GM18867 (cell line): ENCODE data around the gene TIE1.

Experiments
- ATAC-seq: cut with Tn5 transposase; IDR thresholded peaks from one replicate; pipeline ENCODE4 v1.9.1; 2021; ENCODE audit warnings: mild to moderate bottlenecking, moderate library complexity; ENCODE audit not compliant: unreplicated experiment

Gene TIE1

DNA sequence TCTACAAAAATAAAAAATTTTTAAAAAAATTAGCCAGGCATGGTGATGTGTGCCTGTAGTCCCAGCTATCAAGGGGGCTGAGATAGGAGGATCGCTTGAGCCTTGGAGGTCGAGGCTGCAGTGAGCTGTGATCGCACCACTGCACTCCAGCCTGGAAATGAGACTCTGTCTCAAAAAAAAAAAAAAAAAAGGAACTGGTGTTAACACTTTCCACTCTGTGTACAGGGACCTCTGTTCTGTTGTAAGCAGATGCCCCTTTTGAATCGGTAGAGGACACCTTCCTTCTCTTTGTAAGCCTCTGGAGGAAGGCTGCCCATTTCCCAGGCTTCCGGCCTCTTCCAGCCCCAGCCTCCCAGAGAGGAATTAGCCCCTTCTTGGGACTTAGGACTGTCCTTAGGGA, 8.1 kb upstream of the TIE1 start:
- no peak for ATAC-seq

- ATAC-seq = no peak
These were observed 7.6 kb upstream of the TIE1 start for GRCh38 chr1:43293176-43293575.

DNA sequence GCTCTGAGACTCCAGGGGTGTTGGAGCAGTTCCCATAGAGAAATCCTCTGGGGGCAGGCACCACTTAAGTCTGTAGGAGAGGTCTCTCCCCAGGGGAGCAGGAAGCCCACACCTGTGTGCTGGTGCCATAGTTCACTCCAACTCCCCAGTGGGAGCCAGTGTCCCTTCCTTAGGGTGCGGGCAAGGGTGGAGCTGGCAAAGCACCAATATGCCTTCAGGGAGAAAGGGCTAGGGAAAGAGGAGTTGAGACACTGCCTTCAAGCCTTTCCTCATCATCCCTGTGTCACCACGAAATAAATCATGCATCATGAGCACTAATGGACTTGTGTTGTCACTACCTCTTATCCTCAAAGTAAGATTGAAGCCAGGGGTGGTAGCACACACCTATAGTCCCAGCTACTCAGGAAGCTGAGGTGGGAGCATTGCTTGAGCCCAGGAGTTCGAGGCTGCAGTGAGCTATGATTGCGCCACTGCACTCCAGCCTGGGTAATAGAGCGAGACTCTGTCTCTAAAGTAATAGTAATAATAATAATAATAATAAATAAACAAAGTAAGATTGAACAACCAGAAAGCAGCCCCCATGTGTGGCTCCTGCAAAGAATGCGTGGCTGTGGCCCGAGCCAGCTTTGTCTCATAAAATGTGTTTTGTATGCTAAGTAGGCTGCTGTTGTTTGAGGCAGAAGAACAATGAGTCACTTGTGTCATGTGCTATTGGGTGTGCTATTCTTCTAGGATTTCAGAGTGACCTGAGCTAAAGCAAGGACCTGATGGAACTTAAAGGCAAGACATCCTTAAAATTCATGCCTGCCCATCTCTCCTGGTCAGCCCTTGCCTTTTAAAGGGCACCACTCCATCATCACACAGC, 6.7 kb upstream of the TIE1 start:
- no peak for ATAC-seq

DNA sequence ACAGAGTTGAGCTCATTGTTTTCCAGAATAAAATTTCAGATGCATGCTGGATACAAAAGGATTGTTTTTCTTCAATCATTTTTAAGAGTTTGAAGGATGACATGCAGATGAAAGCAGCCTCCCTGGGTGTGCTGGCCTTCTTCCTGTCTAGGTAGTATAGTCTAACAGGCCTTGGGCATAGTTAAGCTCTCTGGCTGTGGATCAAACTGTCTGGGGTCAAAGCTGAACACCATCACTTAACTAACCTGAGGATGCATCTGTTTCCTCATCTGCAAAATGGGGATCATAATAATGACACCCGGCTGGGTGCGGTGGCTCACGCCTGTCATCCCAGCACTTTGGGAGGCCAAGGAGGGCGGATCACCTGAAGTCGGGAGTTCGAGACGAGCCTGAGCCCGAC, 6.0 kb upstream of the TIE1 start:
- no peak for ATAC-seq

- no peak for ATAC-seq
These were observed 4.6 kb upstream of the TIE1 start for GRCh38 chr1:43296207-43296606.

- no peak for ATAC-seq
These were observed 2.7 kb upstream of the TIE1 start for GRCh38 chr1:43298055-43298454.

- ATAC-seq = no peak
These were observed 1.7 kb upstream of the TIE1 start for GRCh38 chr1:43299101-43299500.

DNA sequence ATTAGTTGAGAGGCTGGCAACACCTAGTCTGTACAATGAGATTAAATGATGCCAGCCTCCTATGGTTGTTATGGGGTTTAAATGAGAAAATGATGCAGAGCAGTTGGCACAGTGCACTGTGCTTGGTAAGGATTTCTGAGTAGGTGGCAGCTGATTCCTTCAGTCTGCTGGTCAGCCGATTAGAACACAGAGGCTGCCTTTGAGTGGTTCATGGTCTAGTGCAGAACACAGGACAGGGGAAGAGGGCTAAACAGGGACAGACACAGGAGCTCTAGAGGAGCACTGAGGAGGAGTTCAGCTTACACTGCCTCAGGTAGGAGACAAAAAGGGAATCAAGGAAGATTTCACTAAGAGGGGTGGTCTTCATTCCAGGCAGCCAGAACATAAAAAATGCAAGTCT, 1.4 kb downstream of the TIE1 start:
- ATAC-seq = no peak

- ATAC-seq = no peak
These were observed 2.1 kb downstream of the TIE1 start for GRCh38 chr1:43302721-43303470.

DNA sequence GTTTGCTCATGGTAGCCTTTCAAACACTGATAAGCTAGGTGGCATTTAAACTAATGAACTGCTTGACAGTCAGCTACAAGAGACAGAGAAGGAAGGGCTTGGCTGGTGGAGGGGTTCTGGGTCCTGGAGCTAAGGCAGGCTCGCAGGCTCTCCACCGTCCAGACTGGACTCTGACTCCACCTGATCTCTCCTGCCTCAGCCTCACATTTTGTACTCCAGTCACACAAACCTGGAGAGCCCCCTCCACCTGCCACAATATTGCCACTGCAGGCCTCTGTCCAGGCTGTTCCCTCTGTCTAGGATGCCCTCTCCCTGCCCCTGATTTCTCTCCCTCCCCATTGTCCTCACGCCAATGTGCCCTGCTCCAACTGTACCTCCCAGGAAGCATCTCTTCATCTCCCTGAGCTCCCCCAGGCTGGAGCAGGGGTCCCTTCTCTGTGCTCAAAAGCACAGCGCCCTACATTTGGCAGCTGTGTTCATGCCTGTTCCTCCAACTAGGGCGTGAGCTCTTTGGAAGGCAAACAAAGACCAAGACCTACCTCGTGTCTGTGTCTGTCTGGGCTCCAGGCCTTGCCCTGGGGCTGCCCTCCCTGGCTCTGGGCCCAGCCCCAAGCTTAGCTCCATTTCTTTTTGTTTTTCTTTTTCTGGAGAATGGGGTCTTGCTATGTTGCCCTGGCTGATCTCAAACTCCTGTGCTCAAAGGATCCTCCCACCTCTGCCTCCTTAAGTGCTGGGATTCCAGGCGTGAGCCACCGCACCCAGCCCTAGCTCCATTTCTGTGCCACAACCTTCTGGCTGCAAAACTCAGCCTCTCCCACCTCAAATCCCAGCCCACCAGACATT, 2.9 kb downstream of the TIE1 start:
- ATAC-seq = no peak

DNA sequence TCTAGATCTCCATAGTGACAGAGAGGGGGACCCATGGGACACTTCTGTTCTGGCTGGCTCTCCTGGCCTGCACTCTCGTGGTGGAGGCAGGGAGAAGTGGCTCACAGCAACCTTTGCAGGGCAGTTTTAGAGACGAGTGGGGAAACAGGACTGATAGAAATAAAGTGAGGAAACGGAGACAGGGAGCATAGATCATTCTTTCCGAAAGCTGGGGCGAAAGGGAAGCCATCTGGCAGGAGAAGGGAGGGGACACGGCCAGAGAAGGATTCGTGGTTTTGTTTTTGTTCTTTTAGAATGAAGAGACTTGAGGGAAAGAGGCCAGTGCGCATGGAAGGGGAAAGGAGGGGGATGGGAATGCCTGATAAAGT, 3.5 kb downstream of the TIE1 start:
- ATAC-seq = no peak

DNA sequence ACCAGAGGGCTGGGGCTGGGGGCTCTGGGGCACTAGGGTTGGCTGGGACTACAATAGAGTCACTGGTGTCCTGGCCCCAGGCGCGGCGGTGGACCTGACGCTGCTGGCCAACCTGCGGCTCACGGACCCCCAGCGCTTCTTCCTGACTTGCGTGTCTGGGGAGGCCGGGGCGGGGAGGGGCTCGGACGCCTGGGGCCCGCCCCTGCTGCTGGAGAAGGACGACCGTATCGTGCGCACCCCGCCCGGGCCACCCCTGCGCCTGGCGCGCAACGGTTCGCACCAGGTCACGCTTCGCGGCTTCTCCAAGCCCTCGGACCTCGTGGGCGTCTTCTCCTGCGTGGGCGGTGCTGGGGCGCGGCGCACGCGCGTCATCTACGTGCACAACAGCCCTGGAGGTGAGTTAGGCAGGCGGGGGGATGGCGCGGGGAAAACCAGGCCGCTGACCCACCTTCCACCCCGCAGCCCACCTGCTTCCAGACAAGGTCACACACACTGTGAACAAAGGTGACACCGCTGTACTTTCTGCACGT, 4.1 kb downstream of the TIE1 start:
- no peak for ATAC-seq

DNA sequence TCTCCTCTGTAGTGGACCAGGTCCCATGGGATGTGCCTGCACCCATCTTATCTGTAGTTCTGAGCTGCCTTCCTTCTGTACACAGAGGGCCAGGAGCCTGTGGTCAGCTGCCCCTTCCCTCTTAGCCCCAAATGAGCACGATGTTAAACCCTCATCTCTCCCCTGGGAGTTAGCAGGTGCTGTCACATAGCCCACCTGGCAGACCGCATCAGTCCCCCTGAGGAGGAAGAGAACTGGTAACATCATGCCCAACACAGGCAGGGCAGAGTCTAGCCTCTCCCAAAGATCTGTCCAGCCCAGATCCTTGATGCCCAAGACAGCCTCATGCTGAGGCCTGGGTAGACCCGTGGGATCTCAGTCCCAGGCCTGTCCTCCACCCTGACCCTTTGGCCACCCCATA, 4.7 kb downstream of the TIE1 start:
- no peak for ATAC-seq

DNA sequence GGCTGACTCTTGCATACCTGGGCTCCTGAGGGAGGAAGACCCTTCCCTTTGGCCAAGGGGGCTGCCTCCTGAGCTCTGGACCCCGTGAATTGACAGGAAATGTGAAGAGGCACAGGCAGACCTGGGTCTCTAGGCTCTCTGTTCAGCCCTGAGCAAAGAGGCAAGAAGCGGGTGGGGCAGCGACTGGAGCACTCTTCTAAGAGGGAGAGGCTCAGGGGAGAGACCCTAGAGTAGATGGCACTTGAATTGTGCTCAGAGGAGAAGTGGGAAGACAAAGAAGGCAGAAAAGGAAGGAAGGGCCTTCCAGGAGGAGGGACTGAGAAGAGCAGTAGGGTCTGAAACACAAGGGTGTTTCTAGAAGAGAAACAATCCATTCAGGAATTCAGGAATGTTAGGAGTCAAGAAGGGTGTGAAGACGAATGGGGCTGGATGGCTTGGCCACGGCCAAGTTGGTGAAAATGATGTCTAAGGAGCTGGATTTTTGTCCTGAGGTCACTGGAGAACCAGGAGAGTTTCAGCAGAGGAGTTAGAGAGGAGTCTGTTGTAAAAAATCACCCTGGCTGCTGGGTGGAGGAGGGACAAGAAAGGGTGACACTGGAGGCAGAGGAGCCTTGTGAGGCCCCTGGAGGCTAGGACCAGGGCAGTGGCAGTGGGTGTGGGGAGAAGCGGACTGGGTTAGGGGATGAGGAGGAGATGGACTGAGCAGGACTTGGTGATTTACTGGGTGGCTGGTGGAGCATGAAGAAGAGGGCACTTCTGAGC, 5.3 kb downstream of the TIE1 start:
- ATAC-seq = no peak

DNA sequence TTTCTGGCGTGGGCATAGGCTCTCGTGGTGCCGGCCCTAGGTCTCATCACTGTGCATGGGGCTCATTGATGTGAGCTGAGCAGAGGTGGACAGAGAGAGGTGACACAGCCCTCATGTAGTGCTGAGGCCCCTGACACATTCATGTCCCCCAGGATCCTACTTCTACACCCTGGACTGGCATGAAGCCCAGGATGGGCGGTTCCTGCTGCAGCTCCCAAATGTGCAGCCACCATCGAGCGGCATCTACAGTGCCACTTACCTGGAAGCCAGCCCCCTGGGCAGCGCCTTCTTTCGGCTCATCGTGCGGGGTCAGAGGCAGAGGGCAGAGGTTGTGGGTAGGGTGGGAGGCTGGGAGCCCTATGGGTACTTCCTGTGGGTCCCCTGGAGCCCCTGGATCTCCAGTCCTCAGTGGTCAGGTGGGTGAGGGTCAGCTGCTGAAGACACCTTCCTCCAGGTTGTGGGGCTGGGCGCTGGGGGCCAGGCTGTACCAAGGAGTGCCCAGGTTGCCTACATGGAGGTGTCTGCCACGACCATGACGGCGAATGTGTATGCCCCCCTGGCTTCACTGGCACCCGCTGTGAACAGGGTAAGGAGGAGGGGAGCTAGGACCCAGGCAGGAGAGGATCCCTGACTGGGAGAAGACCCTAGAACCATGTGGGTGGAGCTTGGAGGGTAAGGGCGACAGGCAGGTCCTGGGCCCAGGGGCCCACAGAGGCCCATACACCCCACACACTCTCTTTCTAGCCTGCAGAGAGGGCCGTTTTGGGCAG, 6.1 kb downstream of the TIE1 start:
- ATAC-seq = no peak

GRCh38 chr1:43307458-43308158, 6.8 kb downstream of the TIE1 start:
- ATAC-seq = no peak

GRCh38 chr1:43308635-43309404, 8.0 kb downstream of the TIE1 start:
- no peak for ATAC-seq

DNA sequence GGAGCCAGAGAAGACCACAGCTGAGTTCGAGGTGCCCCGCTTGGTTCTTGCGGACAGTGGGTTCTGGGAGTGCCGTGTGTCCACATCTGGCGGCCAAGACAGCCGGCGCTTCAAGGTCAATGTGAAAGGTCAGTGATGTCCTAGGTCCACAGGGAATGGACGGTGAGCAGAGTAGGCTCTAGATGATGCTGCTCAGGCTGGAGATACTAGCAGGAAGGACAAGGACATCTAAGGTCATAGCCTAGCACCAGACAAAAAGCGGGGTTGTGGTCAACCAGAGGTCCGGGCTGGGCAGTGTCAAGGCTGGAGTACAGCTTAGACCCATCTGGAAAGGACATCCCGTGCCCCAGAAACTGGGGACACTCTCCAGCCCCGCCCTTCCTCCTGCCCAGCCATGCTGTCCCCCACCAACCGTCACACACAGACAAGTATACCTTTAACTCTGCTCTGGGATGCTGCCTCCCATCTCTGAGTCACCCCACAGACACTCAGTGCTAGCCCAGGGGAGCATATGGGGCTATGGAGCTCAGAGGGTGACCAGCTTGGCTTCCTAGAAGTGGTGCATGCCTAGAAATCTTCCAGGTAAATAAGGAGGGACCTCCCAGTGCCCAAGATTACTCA, 8.7 kb downstream of the TIE1 start:
- ATAC-seq = no peak
